AML-193 (cell line): ENCODE results near the gene PAX2.

Experiments used
- DNase-seq, 2 experiments: peaks; one replicate each; lab custom pipeline; 2025; lab: John Stamatoyannopoulos, UW

Gene PAX2

GRCh38 chr10:100817268-100817839, 72.0 kb downstream of the PAX2 start:
- DNase-seq: no peak

DNA sequence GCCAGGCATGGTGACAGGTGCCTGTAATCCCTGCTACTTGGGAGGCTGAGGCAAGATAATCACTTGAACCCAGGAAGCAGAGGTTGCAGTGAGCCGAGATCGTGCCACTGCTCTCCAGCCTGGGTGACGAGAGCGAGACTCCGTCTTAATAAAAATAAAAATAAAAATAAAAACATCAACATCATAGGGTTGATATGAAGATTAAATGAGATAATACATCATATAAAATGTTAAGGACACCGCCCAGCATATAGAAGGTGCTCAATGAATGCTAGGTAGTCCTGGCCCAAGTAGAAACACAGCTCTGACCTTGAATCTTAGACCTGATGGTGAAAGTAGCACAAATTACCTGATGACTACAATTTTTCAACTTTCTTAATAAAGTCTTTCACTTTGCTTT, 74.0 kb downstream of the PAX2 start:
- no peak for DNase-seq

GRCh38 chr10:100823194-100823593, 77.8 kb downstream of the PAX2 start:
- no peak for DNase-seq

- DNase-seq: no peak
Observed at GRCh38 chr10:100824886-100825285, 79.5 kb downstream of the PAX2 start.

- no peak for DNase-seq
Observed at GRCh38 chr10:100825325-100825875, 80.0 kb downstream of the PAX2 start.

DNA sequence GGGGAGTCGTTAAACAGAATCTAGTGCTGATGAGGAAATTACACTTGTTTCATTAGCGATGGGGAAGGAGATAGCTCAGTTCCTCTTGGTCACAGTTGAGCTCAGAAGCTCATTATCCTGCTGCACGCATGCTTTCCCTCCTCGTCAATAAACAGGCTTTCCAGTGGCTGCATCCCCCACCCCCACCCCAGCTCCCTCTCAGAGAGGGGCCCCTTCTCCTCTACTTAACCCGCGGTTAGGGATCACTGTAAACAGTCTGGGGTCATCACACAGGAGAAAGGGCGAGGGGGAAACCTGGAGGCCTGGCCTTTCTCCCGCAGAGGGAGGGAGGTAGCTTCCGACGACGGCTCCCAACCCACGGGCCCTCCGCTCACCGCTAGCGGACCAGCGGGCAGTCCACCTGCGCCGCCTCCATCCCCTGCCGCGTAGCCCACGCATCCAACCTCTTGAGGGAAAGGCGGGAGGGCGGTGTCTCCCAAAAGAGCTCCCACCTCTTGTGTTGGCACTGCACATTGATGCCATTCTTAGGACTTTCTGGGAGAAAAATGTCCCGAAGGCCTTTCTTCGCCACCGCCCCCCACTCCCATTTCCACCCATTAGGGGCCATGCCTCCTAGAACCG, 80.8 kb downstream of the PAX2 start:
- peak; percentile 25 to 33 for DNase-seq

- no peak for DNase-seq
Observed at GRCh38 chr10:100826661-100826982, 81.2 kb downstream of the PAX2 start.

GRCh38 chr10:100826983-100827818, 81.8 kb downstream of the PAX2 start:
- DNase-seq: peak; percentile 10 to 15

GRCh38 chr10:100827819-100828737, 82.7 kb downstream of the PAX2 start:
- DNase-seq: peak in 1 of 2 experiments; percentile 1

GRCh38 chr10:100828738-100829096, 83.3 kb downstream of the PAX2 start:
- DNase-seq: no peak

DNA sequence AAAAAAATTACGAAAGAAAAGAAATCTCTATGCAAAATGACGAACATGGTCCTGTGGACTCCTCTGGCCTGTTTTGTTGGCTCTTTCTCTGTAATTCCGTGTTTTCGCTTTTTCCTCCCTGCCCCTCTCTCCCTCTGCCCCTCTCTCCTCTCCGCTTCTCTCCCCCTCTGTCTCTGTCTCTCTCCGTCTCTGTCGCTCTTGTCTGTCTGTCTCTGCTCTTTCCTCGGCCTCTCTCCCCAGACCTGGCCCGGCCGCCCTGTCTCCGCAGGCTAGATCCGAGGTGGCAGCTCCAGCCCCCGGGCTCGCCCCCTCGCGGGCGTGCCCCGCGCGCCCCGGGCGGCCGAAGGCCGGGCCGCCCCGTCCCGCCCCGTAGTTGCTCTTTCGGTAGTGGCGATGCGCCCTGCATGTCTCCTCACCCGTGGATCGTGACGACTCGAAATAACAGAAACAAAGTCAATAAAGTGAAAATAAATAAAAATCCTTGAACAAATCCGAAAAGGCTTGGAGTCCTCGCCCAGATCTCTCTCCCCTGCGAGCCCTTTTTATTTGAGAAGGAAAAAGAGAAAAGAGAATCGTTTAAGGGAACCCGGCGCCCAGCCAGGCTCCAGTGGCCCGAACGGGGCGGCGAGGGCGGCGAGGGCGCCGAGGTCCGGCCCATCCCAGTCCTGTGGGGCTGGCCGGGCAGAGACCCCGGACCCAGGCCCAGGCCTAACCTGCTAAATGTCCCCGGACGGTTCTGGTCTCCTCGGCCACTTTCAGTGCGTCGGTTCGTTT, 83.9 kb downstream of the PAX2 start:
- no peak for DNase-seq

- DNase-seq: no peak
Observed at GRCh38 chr10:100829933-100830727, 84.7 kb downstream of the PAX2 start.

- no peak for DNase-seq
Observed at GRCh38 chr10:100830728-100831111, 85.3 kb downstream of the PAX2 start.

GRCh38 chr10:100831742-100832141, 86.4 kb downstream of the PAX2 start:
- no peak for DNase-seq

GRCh38 chr10:100835810-100836209, 90.4 kb downstream of the PAX2 start:
- DNase-seq: no peak

- no peak for DNase-seq
Observed at GRCh38 chr10:100836891-100837290, 91.5 kb downstream of the PAX2 start.

DNA sequence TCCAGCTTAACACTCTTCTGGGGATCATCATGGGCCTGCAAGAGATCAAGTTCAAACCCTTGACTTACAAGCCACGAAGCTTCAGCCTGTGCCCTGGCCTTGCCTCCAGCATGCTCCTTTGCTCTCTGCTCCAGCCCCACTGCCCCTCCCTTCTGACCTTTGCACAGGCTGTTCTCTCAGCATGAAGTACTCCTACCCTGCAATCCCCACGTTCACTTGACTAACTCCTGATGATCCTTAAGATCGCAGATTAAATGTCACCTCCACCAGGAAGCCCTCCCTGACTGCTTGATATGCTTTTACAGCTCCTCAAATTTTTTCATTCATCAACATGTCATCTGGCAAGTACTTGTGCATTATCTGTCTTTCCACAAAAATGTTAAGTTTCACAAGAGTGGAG, 91.9 kb downstream of the PAX2 start:
- no peak for DNase-seq

GRCh38 chr10:100838986-100839385, 93.6 kb downstream of the PAX2 start:
- DNase-seq: peak in 1 of 2 experiments; percentile 25

- no peak for DNase-seq
Observed at GRCh38 chr10:100841528-100841927, 96.1 kb downstream of the PAX2 start.

- no peak for DNase-seq
Observed at GRCh38 chr10:100847440-100847839, 102.1 kb downstream of the PAX2 start.
